Measurements from ENCODE around the gene IGSF11.

GRCh38 chr3:118868051-118868450 lies 166.6 kb downstream of the IGSF11 start:
- TF ChIP-seq HDGF (IDR thresholded peaks at IDR 0.05; ENCODE audit: borderline replicate concordance): no peak
- TF ChIP-seq NFRKB (IDR thresholded peaks at IDR 0.05): no peak
- no peak for TF ChIP-seq SUZ12 (IDR thresholded peaks at IDR 0.05)
- TF ChIP-seq FOXA1 (IDR thresholded peaks at IDR 0.05): no peak
